ENCODE data around the gene ARHGAP42. TPM values are rescaled to one million over a fixed set of nuclear protein-coding genes. Genes with fewer than 3 reads are reported as not detected.

Gene ARHGAP42
- total and polyA plus RNA-seq, 11 donors, result 3.8 to 12.4 (median 8.6) TPM

GRCh38 chr11:100687630-100688395 is 725 bp downstream of the ARHGAP42 start:
- TF ChIP-seq POLR2A (IDR thresholded peaks at IDR 0.05) (no peak), CTCF (IDR thresholded peaks at IDR 0.05) (peak; percentile 46 to 75 (median 60))
- Histone ChIP-seq H3K27me3 (peaks cover 0 to 7% (median 0%) of the 10 kb centered on the region in 9 donors), H3K27ac (peak overlapping the region; percentile 69 to 89 (median 82)), H3K4me3 (peak overlapping the region; percentile 62 to 87 (median 74)), H3K36me3 (no peaks in the 10 kb centered on the region), H3K9me3 (no peaks in the 10 kb centered on the region), H3K4me1 (peaks cover 0 to 40% (median 13%) of the 10 kb centered on the region in 12 donors)
- intact Hi-C loops (cut with DNase I), result loop anchor here in 8 of 10 donors (2.0 to 10.0 kb wide), 11 partner anchors 34 to 244 kb away; no protein-coding TSS in a partner anchor
- DNase-seq, result peak in 4 of 5 donors; percentile 54 to 59 (median 56)
- ATAC-seq, result peak; percentile 45 to 77 (median 70)
- WGBS, 4 donors, result 0 to 2% (median 1%) methylated on average over 17 to 24 of the region's 24 CpGs

DNA sequence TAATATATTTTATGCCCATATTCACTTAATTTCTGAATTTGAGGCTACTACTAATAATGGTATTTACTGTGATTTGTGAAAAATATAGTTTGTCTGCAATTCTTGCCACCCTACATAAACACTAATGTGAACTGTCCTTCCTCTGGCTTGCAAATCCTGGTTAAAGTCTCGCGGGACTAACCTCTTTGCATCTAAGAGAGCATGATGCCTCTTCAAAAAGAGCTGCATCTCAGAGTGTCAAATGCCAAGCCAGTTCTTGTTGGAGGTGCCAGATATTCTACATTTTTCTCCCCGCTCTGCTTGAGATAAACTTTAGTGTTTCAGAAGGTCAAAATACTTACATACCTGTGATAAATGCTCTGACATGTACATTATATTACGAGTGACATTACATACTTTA is 2.1 kb downstream of the ARHGAP42 start:
- H3K4me1 ChIP-seq, result peaks cover 0 to 38% (median 7%) of the 10 kb centered on the region in 12 donors
- intact Hi-C loops (cut with DNase I), result loop anchor here in 7 of 10 donors (5.0 to 10.0 kb wide), 10 partner anchors 33 to 243 kb away; no protein-coding TSS in a partner anchor
- H3K9me3 ChIP-seq, result no peaks in the 10 kb centered on the region
- DNase-seq (no peak), ATAC-seq (no peak)
- H3K27me3 ChIP-seq, result peaks cover 0 to 7% (median 0%) of the 10 kb centered on the region in 9 donors
- H3K4me3 ChIP-seq, result peak overlapping the region in 9 of 12 donors; percentile 62 to 87 (median 75)
- peak overlapping the region in 1 of 12 donors; percentile 82 for H3K27ac ChIP-seq
- 28 to 39% (median 30%) methylated on average over 4 of the region's 4 CpGs for WGBS, 4 donors
- no peak for TF ChIP-seq POLR2A (IDR thresholded peaks at IDR 0.05)
- H3K36me3 ChIP-seq, result no peaks in the 10 kb centered on the region

- DNase-seq (no peak), ATAC-seq (no peak)
- intact Hi-C loops (cut with DNase I), result no loop called here
- TF ChIP-seq CTCF (IDR thresholded peaks at IDR 0.05), result no peak
- TF ChIP-seq POLR2A (IDR thresholded peaks at IDR 0.05), result no peak
- H3K4me3 ChIP-seq, result no peak overlapping the region
- 79 to 83% (median 82%) methylated on average over 1 of the region's 1 CpG for WGBS, 4 donors
- peaks cover 0 to 4% (median 0%) of the 10 kb centered on the region in 9 donors for H3K27me3 ChIP-seq
- no peaks in the 10 kb centered on the region for H3K9me3 ChIP-seq
- no peaks in the 10 kb centered on the region for H3K36me3 ChIP-seq
- no peak overlapping the region for H3K27ac ChIP-seq
- H3K4me1 ChIP-seq, result peaks cover 0 to 24% (median 7%) of the 10 kb centered on the region in 12 donors
These were observed 5.0 kb downstream of the ARHGAP42 start for GRCh38 chr11:100691896-100692653.

DNA sequence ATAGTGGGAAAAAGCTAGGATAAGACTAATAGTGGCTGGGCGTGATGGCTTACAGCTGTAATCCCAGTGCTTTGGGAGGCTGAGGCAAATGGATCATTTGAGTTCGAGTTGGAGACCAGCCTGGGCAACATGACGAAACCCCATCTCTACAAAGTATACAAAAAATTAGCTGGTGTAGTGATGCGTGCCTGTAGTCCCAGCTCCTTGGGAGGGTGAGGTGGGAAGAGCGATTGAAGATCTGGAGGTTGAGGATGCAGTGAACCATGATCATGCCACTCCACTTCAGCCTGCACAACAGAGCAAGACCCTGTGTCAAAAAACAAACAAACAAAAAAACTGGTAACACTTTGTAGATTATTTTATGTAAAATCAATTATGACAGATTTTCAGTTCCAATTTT is 8.8 kb downstream of the ARHGAP42 start:
- H3K27ac ChIP-seq, result no peak overlapping the region
- peaks cover 0 to 11% (median 0%) of the 10 kb centered on the region in 12 donors for H3K4me1 ChIP-seq
- H3K4me3 ChIP-seq, result no peak overlapping the region
- WGBS, 4 donors, result 88 to 97% (median 97%) methylated on average over 5 of the region's 5 CpGs
- H3K27me3 ChIP-seq, result no peaks in the 10 kb centered on the region
- DNase-seq (no peak), ATAC-seq (no peak)
- intact Hi-C loops (cut with DNase I), result no loop called here
- peaks cover 0 to under 1% (median 0%) of the 10 kb centered on the region in 12 donors for H3K9me3 ChIP-seq
- TF ChIP-seq CTCF (IDR thresholded peaks at IDR 0.05), result no peak
- TF ChIP-seq POLR2A (IDR thresholded peaks at IDR 0.05), result no peak
- peaks cover 0 to 7% (median 0%) of the 10 kb centered on the region in 9 donors for H3K36me3 ChIP-seq
